ENCODE results near the gene MGME1.

DNA sequence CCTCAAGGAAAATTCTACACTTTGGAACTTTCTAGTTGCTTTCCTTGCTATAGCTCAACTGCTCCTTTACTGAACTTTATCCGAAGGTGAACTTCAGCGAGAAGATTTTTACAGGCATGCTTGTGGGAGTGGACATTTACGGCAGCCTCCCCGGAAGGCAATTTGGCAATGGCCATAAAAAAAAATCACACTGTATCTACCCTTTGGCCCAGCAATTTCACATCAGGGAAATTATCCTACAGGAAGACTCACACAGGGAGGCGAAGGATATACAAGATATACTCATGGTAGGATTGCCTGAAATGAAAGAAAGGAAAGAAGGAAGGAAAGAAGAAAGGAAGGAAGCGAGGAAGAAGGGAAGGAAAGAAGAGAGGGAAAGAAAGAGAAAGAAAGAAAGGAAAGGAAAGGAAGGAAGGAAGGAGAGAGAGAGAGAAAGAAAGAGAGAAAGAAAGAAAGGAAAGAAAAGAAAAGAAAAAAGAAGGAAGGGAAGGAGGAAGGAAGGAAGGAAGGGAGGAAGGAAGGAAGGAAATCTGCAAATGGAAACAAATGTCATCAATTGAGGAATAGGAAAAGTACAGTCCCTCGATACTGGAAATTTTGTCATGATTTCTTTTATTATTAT is 63.2 kb downstream of the MGME1 start:
- no peak for TF ChIP-seq POLR2A (IDR thresholded peaks at IDR 0.05)
- TF ChIP-seq EP300 (IDR thresholded peaks at IDR 0.05), result no peak
